ENCODE results near the gene NSMF. TPM values are rescaled to one million over a fixed set of nuclear protein-coding genes. Genes with fewer than 3 reads are reported as not detected.

NSMF gene
- total and polyA plus RNA-seq, 2 of the 8 experiments (the other 6 are each of a cell fraction or from before 2014, with no cell fraction given): 56.7 to 65.1 TPM

DNA sequence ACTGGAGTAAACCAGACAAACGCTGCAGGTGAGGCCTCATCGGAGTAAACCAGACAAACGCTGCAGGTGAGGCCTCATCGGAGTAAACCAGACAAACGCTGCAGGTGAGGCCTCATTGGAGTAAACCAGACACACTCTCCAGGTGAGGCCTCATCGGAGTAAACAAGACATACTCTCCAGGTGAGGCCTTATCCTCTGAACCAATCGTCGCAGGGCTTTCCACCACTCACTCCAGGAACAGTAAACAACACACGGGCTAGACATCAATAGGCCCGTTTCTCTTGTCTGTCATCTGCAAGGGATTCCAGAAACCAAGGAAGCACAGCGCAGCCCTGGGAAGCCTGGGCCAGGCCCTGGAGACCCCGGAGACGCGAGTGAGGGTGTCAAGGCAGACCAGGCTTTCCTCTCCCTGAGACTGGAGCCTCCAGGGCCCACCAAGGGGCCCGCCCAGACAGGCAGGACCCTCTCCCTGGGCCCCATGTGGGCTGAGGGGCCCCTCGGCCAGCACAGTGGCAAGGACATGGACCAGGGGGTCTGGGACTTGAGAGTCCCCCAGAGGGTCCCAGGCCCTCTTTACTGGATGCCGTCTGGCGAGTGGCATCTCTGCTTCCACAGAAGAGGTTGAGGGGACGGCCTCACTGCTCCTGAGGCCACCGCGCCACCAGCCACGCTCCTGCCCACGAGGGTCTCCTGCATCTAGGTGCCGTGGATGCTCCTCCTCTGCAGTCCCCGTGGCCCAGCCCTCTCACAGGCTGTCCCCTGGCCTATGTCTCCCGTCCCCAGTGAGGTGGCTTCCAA, 26.4 kb upstream of the NSMF start:
- H3K23me2 ChIP-seq (ENCODE audit: low read depth, low read length): no peaks in the 10 kb centered on the region
- H2BK120ac ChIP-seq (replicated peaks; ENCODE audit: low read depth, low read length): no peak overlapping the region
- no peaks in the 10 kb centered on the region for H3K79me1 ChIP-seq (ENCODE audit: low read depth, low read length)
- no peak overlapping the region for H2BK15ac ChIP-seq (ENCODE audit: low read length)
- no peaks in the 10 kb centered on the region for H3K9me3 ChIP-seq (ENCODE audit: insufficient read depth in 2 of 2, low read depth in 1 of 2, low read length in 1 of 2)
- H3K23ac ChIP-seq (ENCODE audit: insufficient read length): no peak overlapping the region
- no peak overlapping the region for H3K4me2 ChIP-seq (ENCODE audit: insufficient read depth in 1 of 2, low read depth in 2 of 2, low read length in 2 of 2)
- H2BK12ac ChIP-seq (ENCODE audit: low read depth, low read length): no peak overlapping the region
- no peaks in the 10 kb centered on the region for H3K4me1 ChIP-seq (replicated peaks in 1 of 4; ENCODE audit: control insufficient read depth in 3 of 4, insufficient read depth in 4 of 4, low read length in 3 of 4)
- H3K4ac ChIP-seq (replicated peaks; ENCODE audit: insufficient read length, low read depth, low read length): no peak overlapping the region
- H3K9ac ChIP-seq (replicated peaks in 1 of 4; ENCODE audit: extremely low read depth in 1 of 4, low read depth in 3 of 4, low read length in 3 of 4): no peak overlapping the region; a peak in 1 of 7 replicates
- H3K27ac ChIP-seq (ENCODE audit: low read depth, low read length): no peak overlapping the region
- no peak for DNase-seq (ENCODE audit: low read depth in 1 of 2, low spot score in 2 of 2)
- H3K14ac ChIP-seq (ENCODE audit: insufficient read length): no peak overlapping the region
- no peaks in the 10 kb centered on the region; a peak in 1 of 7 replicates for H3K27me3 ChIP-seq (replicated peaks in 1 of 4; ENCODE audit: control insufficient read depth in 3 of 4, extremely low read depth in 1 of 4, insufficient read depth in 3 of 4, low read length in 3 of 4)
- WGBS, 2 experiments (ENCODE audit: extremely low coverage in 1 of 2, insufficient coverage in 1 of 2, insufficient read length in 1 of 2, insufficient replicate concordance in 2 of 2, low coverage in 1 of 2, low lambda C conversion rate in 2 of 2, missing lambda C conversion rate in 1 of 2): 92% methylated on average over 26 of the region's 26 CpGs; no CpG with 5 or more reads in 1 of the 2 experiments
- H2BK5ac ChIP-seq (ENCODE audit: low read depth, low read length): no peak overlapping the region
- H2BK20ac ChIP-seq (ENCODE audit: low read length): no peak overlapping the region
- H4K20me1 ChIP-seq (replicated peaks in 1 of 2; ENCODE audit: control insufficient read depth in 1 of 2, insufficient read depth in 2 of 2, low read length in 2 of 2): peaks cover 0 to 1% of the 10 kb centered on the region in 2 experiments
- H4K8ac ChIP-seq (ENCODE audit: extremely low read depth, insufficient read depth, low read length): peak overlapping the region; percentile 62; the same call in 1 of the 2 replicates
- H3K4me3 ChIP-seq (ENCODE audit: extremely low read depth in 1 of 4, insufficient read depth in 2 of 4, low read depth in 3 of 4, low read length in 4 of 4): no peak overlapping the region
- H2AFZ ChIP-seq (ENCODE audit: low read length): no peak overlapping the region
- no peak for FAIRE-seq
- no peak overlapping the region for H3K56ac ChIP-seq (replicated peaks; ENCODE audit: insufficient read length, low read depth, low read length)
- no peak overlapping the region for H4K5ac ChIP-seq (ENCODE audit: insufficient read length, low read depth, low read length)
- CTCF ChIA-PET (ENCODE audit: partially characterized antibody): no interaction called here
- no peaks in the 10 kb centered on the region for H3K79me2 ChIP-seq (ENCODE audit: control insufficient read depth in 1 of 2, insufficient read depth in 2 of 2, low read length in 2 of 2)
- no peak overlapping the region for H2AK5ac ChIP-seq (ENCODE audit: low read depth, low read length)
- H3K18ac ChIP-seq (ENCODE audit: extremely low read depth, low read length): no peak overlapping the region
- POLR2A ChIA-PET (ENCODE audit: partially characterized antibody): no interaction called here
- no peaks in the 10 kb centered on the region for H3K36me3 ChIP-seq (ENCODE audit: control insufficient read depth in 2 of 4, insufficient read depth in 4 of 4, low read length in 3 of 4)
- H4K91ac ChIP-seq (replicated peaks; ENCODE audit: insufficient read length, low read length): no peak overlapping the region
- TF ChIP-seq HDAC6 (IDR thresholded peaks at IDR 0.05; ENCODE audit: low read depth, low read length) (no peak), BACH1 (IDR thresholded peaks at IDR 0.05; ENCODE audit: low read length) (no peak), MAFK (IDR thresholded peaks at IDR 0.05; ENCODE audit: low read depth, low read length) (no peak), SIX5 (IDR thresholded peaks at IDR 0.05; ENCODE audit: low read depth, low read length) (no peak), RFX5 (IDR thresholded peaks at IDR 0.05; ENCODE audit: borderline replicate concordance, low read depth, low read length) (no peak), CEBPB (IDR thresholded peaks at IDR 0.05; ENCODE audit: low read depth, low read length) (no peak), RXRA (IDR thresholded peaks at IDR 0.05; ENCODE audit: insufficient read depth, low read depth, low read length) (no peak), GTF2F1 (IDR thresholded peaks at IDR 0.05; ENCODE audit: borderline replicate concordance, low read depth, low read length) (no peak), SIRT6 (IDR thresholded peaks at IDR 0.05; ENCODE audit: low read length) (no peak), SP2 (IDR thresholded peaks at IDR 0.05; ENCODE audit: low read length) (no peak), CBX8 (IDR thresholded peaks at IDR 0.05; ENCODE audit: borderline replicate concordance, low read depth, low read length) (no peak), BCL11A (IDR thresholded peaks at IDR 0.05; ENCODE audit: low read depth in 2 of 2, low read length in 2 of 2) (no peak), EP300 (IDR thresholded peaks at IDR 0.05; ENCODE audit: borderline replicate concordance in 1 of 2, low read depth in 2 of 2, low read length in 2 of 2) (no peak)
- TF ChIP-seq, protein P1, sequence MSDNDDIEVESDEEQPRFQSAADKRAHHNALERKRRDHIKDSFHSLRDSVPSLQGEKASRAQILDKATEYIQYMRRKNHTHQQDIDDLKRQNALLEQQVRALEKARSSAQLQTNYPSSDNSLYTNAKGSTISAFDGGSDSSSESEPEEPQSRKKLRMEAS (IDR thresholded peaks at IDR 0.05): no peak

Measured in H1 (cell line).